Erythroblast (primary cell): ENCODE measurements around the gene EDAR.

ENCODE experiments used
- GATA1 ChIP-seq: IDR thresholded peaks from 2 replicates; pipeline ENCODE4 v1.6.1; 2011; ENCODE audit warnings: low read depth, mild to moderate bottlenecking, control low read depth, low read length, moderate library complexity
- POLR2A ChIP-seq: IDR thresholded peaks from 2 replicates; pipeline ENCODE4 v1.6.1; 2011; ENCODE audit warnings: mild to moderate bottlenecking, low read length

GRCh38 chr2:108868911-108869310 is 120.1 kb downstream of the EDAR start:
- TF ChIP-seq POLR2A (no peak), GATA1 (no peak)
